ENCODE measurements around the gene ANKAR. TPM values are rescaled to one million over a fixed set of nuclear protein-coding genes. Genes with fewer than 3 reads are reported as not detected.

ANKAR gene
- total and polyA plus RNA-seq, 2 experiments from 2014 or later: 3.0 to 4.4 TPM

- TF ChIP-seq, protein P1, sequence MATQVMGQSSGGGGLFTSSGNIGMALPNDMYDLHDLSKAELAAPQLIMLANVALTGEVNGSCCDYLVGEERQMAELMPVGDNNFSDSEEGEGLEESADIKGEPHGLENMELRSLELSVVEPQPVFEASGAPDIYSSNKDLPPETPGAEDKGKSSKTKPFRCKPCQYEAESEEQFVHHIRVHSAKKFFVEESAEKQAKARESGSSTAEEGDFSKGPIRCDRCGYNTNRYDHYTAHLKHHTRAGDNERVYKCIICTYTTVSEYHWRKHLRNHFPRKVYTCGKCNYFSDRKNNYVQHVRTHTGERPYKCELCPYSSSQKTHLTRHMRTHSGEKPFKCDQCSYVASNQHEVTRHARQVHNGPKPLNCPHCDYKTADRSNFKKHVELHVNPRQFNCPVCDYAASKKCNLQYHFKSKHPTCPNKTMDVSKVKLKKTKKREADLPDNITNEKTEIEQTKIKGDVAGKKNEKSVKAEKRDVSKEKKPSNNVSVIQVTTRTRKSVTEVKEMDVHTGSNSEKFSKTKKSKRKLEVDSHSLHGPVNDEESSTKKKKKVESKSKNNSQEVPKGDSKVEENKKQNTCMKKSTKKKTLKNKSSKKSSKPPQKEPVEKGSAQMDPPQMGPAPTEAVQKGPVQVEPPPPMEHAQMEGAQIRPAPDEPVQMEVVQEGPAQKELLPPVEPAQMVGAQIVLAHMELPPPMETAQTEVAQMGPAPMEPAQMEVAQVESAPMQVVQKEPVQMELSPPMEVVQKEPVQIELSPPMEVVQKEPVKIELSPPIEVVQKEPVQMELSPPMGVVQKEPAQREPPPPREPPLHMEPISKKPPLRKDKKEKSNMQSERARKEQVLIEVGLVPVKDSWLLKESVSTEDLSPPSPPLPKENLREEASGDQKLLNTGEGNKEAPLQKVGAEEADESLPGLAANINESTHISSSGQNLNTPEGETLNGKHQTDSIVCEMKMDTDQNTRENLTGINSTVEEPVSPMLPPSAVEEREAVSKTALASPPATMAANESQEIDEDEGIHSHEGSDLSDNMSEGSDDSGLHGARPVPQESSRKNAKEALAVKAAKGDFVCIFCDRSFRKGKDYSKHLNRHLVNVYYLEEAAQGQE (IDR thresholded peaks at IDR 0.05; ENCODE audit: unreplicated experiment): no peak
- TF ChIP-seq NANOG (IDR thresholded peaks at IDR 0.05; ENCODE audit: borderline replicate concordance) (no peak), JUNB (IDR thresholded peaks at IDR 0.05; ENCODE audit: unreplicated experiment) (no peak), CREB1 (CRISPR knock-in tag; IDR thresholded peaks at IDR 0.05; ENCODE audit: low read depth) (no peak), STAT1 (IDR thresholded peaks at IDR 0.05; ENCODE audit: unreplicated experiment) (no peak)
- TF ChIP-seq, protein P2, sequence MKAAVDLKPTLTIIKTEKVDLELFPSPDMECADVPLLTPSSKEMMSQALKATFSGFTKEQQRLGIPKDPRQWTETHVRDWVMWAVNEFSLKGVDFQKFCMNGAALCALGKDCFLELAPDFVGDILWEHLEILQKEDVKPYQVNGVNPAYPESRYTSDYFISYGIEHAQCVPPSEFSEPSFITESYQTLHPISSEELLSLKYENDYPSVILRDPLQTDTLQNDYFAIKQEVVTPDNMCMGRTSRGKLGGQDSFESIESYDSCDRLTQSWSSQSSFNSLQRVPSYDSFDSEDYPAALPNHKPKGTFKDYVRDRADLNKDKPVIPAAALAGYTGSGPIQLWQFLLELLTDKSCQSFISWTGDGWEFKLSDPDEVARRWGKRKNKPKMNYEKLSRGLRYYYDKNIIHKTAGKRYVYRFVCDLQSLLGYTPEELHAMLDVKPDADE (IDR thresholded peaks at IDR 0.05): no peak
These were observed 14.7 kb upstream of the ANKAR start (continued) for GRCh38 chr2:189659734-189660133.

DNA sequence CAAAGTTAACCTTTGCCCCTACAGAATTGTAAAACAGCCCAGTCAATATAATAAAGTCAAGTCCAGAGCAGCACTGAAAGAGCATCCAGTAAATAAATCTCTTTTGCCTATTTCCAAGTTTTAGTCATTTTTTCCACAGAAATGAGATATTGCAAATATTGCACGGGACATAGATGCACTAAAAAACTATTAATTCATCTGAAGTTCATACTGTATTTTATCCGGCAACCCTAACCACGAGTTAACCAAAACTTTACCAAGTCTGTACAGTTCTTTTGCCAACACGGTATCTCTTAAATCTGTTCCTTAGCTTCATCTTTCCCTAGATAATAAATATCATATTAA is 13.7 kb upstream of the ANKAR start:
- H4K20me1 ChIP-seq (replicated peaks; ENCODE audit: insufficient read depth): no peaks in the 10 kb centered on the region; the same call in 1 of the 2 replicates
- Mint-ChIP-seq H3K4me1 (0 out of 3 replicates have a peak, but pooled peaks cover 2% of the 10 kb centered on the region), H3K9me3 (no peaks in the 10 kb centered on the region), H3K36me3 (ENCODE audit: low read depth) (peaks cover 6% of the 10 kb centered on the region; the same call in 2 of the 3 replicates), H3K4me3 (no peak overlapping the region), H3K27ac (no peak overlapping the region), H3K27me3 (ENCODE audit: insufficient read depth, low read depth, poor library complexity) (no peaks in the 10 kb centered on the region)
- H3K27ac ChIP-seq (ENCODE audit: low read depth): no peak overlapping the region
- DNase-seq (ENCODE audit: low spot score) (no peak), ATAC-seq (no peak)
- no peak overlapping the region for H3K4me3 ChIP-seq
- H3F3A ChIP-seq (replicated peaks; ENCODE audit: low read depth): no peaks in the 10 kb centered on the region
- H3K4me1 ChIP-seq (ENCODE audit: insufficient read depth): peaks cover 7% of the 10 kb centered on the region
- H3K79me2 ChIP-seq (replicated peaks; ENCODE audit: insufficient read depth): peaks cover 23% of the 10 kb centered on the region
- no peaks in the 10 kb centered on the region for H3K27me3 ChIP-seq (ENCODE audit: insufficient read depth)
- peaks cover 4% of the 10 kb centered on the region; the same call in 1 of the 2 replicates for H3K36me3 ChIP-seq (ENCODE audit: insufficient read depth)
- H3K9me2 ChIP-seq (ENCODE audit: insufficient read depth): no peaks in the 10 kb centered on the region
- H2AFZ ChIP-seq: no peak overlapping the region
- no peak overlapping the region for H3K4me2 ChIP-seq
- TF ChIP-seq POLR2AphosphoS5 (IDR thresholded peaks at IDR 0.05; ENCODE audit: low read depth) (no peak), NANOG (IDR thresholded peaks at IDR 0.05; ENCODE audit: borderline replicate concordance) (no peak), CTCF (conservative IDR thresholded peaks at IDR 0.05; ENCODE audit: low read depth in 2 of 2) (no peak), CREB1 (CRISPR knock-in tag; IDR thresholded peaks at IDR 0.05; ENCODE audit: low read depth) (no peak), EZH2 (IDR thresholded peaks at IDR 0.05; ENCODE audit: low read depth, unreplicated experiment) (no peak), EZH2phosphoT487 (IDR thresholded peaks at IDR 0.05; ENCODE audit: unreplicated experiment) (no peak), STAT1 (IDR thresholded peaks at IDR 0.05; ENCODE audit: unreplicated experiment) (no peak), ZNF114 (CRISPR knock-in tag; IDR thresholded peaks at IDR 0.05) (no peak)
- TF ChIP-seq, protein P2 (IDR thresholded peaks at IDR 0.05): no peak
